ENCODE results near the gene CFAP57.

- TF ChIP-seq, protein P1, sequence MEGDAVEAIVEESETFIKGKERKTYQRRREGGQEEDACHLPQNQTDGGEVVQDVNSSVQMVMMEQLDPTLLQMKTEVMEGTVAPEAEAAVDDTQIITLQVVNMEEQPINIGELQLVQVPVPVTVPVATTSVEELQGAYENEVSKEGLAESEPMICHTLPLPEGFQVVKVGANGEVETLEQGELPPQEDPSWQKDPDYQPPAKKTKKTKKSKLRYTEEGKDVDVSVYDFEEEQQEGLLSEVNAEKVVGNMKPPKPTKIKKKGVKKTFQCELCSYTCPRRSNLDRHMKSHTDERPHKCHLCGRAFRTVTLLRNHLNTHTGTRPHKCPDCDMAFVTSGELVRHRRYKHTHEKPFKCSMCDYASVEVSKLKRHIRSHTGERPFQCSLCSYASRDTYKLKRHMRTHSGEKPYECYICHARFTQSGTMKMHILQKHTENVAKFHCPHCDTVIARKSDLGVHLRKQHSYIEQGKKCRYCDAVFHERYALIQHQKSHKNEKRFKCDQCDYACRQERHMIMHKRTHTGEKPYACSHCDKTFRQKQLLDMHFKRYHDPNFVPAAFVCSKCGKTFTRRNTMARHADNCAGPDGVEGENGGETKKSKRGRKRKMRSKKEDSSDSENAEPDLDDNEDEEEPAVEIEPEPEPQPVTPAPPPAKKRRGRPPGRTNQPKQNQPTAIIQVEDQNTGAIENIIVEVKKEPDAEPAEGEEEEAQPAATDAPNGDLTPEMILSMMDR (IDR thresholded peaks at IDR 0.05; ENCODE audit: insufficient read depth, low read length, poor library complexity, severe bottlenecking) = no peak
- TF ChIP-seq EZH2phosphoT487 (conservative IDR thresholded peaks at IDR 0.05; ENCODE audit: low read length) = no peak
Measured at GRCh38 chr1:43199093-43199726, 27.1 kb downstream of the CFAP57 start.
